ENCODE results near the gene MN1.

The MN1 gene

DNA sequence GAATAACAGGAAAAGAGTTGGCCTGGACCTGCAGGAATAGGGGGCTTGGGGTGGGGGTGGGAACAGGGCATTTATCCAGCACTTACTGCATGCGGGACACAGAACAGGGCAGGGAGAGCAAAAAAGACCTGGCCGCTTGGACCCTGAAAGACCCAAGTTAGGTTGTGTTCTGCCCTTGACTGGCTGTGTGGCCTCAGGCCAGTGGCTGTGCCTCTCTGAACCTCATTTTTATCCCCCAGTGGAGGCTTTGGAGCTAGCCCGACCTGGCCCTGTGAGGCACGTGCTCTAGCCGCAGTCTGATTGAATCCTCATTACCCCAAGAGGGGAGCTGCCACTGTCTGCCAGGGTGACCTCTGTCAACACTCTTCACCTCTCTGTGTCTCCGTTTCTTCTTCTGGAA, 68.7 kb downstream of the MN1 start:
- no peak for DNase-seq (ENCODE audit: low spot score)

DNA sequence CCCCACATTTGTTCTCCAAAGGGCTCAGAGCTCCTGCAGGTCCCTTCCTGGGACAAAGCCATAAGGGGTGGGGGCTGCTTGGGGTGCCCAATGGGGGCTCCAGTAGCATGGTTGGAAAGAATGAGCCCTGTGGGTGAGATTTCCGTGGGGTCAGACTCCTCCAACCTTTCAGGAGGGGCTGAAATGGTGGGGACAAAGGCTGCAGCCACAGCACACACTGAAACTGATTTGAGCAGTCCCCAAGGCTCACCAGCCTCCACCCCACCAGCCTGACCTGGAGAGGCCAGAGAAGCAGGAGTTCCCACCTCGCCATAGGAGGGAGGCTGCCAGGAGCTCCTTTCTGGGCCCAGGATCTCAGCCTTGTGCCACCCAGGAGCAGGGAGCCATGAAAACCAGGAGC, 69.2 kb downstream of the MN1 start:
- no peak for DNase-seq (ENCODE audit: low spot score)

DNA sequence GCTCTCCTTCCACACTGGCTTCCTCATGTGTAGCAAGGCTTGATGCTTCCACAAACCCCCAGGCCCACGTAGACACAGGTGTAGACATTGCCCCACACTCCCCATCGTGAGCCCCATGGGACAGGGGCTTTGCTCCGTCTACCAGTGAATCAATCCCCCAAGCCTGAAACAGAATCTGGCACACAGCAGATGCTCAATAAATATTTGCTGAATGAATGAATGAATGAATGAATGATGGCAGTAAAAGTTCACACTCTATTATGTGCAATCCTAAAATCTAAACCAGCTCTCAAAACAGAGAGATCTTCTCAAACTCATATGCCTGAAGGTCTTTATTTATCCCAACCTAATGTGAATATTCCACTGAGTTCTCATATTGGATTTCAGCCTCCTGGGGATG, 69.9 kb downstream of the MN1 start:
- DNase-seq (ENCODE audit: low spot score): no peak

DNA sequence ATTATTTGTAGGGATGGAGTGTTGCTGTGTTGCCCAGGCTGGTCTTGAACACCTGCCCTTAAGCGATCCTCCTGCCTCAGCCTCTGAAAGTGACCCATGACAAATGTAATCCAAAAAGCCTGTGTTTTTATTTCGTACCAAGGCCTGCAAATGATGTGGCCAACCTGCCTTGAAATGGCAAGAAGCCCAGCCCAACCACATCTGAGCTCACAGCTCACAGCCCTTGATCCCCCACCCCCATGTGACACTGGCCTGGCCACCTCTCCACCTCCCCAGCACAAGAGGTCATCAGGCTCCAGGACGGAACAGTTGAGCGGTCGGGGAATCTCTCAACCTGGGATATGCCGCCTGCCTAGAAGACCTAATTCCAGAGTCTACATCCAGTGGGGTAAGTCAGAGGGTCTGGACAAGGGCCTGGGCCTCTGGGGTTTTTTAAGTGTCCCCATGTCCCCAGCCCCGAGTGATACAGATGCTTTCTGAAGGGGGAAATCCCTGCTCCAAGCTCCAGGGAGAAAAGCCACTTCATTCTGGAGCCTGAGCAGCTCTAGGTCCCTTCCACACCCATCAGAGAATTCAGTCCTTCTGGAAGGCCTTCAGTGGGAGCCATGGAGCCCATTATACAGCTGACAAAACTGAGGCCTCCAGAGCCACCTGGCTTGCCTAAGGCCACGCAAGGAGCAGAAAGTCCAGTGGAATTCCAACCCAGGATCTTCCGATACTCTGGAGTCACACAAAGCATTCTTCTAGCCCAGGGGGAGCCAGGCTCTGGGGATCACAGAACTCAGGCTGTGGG, 70.7 kb downstream of the MN1 start:
- DNase-seq (ENCODE audit: low spot score): no peak

DNA sequence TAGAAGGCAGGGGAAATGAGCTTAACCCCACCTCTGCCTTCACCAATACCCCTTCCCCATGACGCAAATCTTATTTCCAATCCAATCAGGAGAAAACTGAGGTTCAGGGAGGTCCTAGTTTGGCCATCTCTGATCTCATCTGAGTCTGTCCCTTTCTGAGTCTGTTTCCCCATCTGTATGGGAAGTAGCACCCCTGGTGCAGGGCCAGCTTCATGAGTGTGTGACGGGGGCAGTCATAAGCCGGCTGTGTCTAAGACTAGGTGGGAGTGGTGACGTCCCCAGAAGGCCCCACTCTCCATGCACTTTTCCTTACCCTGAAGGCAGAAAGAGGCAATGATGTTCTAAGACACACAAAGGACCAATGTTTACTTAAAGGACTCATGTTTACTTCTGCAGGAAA, 72.3 kb downstream of the MN1 start:
- DNase-seq (ENCODE audit: low spot score): no peak

DNA sequence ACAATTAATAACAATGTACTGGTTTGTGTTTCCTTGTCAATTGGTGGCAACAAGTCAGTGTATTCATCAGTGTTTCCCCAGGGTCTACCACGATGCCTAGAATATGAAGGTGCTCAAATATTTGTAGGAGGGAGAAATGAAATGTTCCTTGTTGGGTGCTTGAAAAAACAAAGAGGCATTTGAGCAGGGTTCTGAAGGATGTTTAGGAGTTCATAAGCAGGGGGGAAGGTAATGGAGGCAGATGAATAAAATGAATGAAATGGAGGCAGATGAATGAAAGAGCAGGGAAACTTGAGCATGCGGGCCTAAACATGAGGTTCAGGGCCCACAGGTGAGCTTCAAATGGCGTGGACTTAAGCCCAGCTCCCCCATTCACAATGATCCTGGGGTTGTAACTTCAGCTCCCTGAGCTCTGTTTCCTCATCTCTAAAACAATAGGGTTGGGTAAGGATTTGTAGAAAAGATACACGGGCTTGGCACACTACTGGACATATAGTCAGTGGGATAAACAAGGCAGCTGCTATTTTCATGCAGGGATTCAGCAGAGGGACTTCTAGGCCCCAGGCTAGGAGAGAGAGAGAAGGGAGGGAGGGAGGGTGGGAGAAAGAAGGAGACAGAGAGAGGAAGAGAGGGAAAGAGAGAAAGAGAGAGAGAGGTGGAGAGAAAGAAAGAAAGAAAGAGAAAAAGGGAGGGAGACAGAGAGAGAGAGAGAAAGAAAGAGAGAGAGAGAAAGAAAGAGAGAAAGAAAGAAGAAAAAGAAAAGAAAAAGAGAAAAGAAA, 73.7 kb downstream of the MN1 start:
- no peak for DNase-seq (ENCODE audit: low spot score)

DNA sequence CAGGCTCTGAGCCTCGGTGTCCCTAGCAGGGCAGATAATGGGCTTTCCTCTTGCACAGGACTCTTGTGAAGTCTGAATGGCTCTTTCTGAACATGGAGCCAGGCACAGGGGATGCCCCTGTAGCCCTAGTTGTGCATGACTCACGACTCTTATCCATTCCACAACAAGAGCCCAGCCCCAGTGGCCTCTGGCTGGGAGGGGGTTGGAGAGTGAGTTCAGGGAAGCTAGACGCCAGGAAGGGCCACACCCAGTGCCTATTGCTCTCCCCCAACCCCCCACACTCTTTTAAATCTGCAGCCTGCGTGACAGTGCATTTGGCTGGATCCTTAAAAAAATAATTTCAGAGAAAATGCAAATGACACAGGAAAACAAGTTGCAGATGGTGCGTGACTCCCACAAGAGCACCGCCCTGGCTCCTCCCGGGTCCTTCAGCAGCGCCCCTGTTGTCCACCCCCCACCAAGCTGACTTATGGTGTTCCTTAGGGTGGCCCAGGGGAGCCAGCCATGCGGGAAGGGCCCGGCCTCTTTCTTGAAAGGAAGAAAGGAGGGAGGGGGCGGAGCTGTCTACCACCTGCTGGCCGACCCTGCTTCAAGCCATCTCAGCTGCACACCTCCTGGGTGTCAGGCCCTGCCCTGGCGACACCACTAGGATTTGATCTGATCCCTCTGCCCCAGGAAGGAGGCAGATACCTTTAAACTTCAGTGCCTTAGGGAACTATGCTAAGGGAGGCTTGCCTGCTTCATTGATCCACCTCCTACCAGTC, 74.7 kb downstream of the MN1 start:
- no peak for DNase-seq (ENCODE audit: low spot score)

DNA sequence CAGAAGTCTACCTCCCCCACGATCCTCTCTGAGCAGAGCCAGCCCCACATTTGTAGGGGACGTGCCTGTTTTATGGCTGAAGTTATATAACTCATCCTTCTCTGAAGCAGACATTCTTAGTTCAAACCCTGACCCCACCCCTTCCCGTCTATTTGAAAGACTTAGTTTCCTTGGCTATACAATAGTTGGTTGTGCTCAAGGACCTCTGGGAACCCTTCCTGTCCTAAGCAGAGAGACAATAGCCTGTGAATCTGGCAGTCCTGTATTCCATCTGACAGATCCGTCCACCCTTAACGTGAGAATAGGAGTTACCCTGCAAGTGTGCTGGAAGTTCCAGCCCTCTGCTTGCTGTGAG, 75.2 kb downstream of the MN1 start:
- no peak for DNase-seq (ENCODE audit: low spot score)

DNA sequence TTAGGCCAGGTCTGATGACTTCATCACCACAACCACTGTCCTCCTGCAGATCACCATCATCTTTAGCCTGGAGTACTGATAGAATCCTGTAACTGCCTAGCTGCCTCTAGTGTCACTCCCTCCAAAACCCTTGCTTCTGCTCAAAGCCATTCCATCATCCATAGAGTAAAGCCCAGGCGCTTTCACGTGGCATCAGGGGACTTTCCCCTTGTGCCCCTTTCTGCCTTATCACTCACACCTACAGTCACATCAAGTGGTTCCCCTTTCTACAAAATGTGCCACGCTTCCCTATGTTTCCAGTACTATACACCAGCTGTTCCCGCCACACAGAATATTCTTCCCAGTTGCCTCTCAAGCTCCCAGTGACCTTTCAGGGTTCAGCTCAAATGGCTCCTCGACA, 75.9 kb downstream of the MN1 start:
- DNase-seq (ENCODE audit: low spot score): no peak

DNA sequence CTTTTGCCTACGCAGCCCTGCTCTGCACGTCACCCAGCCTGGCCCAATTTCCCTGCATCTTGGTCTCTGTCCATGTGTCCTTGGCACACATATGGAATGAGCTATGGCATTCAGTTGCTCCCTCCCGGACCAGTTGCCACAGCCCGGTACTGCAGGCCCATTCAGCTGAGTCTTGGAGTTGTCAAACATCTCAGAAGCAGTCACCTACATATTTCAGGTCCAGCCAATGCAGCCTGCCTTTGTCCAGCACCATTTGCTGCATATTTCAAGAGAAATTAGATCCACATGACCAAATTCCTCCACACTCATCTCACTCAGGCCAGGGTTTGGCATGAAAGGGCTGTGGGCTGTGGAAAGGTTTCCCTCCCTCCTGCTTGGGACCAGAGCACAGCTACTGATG, 76.8 kb downstream of the MN1 start:
- no peak for DNase-seq (ENCODE audit: low spot score)

DNA sequence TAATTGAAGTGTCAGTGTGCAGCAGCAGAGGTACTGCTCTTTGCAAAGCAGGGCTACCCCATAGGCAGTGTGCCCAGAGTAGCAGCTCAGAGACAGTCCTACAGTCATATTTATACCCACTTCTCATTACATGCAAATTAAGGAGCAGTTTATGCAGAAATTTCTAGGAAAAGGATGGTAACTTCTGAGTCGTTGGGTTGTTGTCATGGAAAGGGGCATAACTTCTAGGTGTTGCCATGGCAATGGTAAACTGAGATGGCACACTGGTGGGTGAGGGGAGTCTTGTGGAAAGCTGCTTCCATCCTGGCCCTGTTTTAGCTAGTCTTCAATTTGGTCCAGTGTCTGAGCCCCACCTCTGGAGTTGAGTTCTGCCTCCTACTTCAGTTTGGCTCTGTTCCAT, 77.4 kb downstream of the MN1 start:
- no peak for DNase-seq (ENCODE audit: low spot score)

DNA sequence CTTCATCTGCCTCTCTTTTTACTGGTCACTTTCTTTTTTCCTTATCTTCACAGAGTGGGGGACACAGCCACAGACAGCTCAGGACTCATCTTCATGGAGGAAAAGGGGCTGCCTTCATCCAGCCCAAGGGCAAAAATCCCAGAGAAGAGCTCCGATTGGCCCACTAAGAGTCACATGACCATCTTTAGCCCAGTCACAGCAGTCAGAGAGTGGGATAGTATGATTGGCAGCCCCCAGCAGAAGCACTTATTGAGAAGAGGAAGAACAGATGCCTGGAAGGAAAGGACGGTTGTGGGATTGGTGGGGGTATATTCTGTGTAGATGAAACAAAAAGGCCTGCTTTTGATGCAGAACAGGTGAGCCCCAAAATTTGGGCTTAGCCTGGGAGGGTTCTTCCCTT, 77.8 kb downstream of the MN1 start:
- DNase-seq (ENCODE audit: low spot score): no peak

DNA sequence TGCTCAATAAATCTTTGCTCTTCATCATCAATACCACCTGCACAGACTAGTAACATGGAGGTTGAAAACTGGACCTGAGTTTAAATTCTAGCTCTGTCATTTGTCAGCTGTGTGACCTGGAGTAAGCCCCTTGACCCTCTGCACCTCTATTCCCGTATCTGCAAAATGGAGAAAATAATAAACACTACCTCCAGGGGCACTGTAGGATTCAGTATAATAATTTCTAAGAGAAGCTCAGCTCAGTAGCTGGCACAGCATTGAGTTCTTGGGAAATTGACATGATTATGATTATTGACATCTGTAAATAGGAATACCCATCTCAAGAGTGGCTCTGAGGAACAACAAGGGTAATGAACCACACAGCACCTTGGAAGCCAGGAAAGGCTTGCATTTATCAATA, 78.4 kb downstream of the MN1 start:
- no peak for DNase-seq (ENCODE audit: low spot score)

DNA sequence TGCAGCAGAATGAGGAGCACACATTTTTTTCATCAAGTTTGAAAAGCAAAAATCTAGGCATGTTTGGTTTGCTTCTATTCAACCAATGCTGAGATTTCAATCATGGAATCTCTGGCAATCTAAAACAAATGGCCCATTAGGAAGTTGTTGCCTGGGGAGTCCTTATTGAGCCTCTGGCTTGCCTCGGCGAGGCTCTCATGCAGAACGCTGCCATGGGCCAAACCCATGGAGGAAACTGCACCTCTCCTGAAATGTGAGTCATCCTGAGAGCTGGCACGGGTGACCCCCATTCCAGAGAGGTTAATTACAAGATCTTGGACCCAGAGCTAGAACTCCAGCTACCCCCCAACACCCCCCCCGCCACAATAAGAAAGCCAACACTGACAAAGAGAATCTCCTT, 80.7 kb downstream of the MN1 start:
- no peak for DNase-seq (ENCODE audit: low spot score)

DNA sequence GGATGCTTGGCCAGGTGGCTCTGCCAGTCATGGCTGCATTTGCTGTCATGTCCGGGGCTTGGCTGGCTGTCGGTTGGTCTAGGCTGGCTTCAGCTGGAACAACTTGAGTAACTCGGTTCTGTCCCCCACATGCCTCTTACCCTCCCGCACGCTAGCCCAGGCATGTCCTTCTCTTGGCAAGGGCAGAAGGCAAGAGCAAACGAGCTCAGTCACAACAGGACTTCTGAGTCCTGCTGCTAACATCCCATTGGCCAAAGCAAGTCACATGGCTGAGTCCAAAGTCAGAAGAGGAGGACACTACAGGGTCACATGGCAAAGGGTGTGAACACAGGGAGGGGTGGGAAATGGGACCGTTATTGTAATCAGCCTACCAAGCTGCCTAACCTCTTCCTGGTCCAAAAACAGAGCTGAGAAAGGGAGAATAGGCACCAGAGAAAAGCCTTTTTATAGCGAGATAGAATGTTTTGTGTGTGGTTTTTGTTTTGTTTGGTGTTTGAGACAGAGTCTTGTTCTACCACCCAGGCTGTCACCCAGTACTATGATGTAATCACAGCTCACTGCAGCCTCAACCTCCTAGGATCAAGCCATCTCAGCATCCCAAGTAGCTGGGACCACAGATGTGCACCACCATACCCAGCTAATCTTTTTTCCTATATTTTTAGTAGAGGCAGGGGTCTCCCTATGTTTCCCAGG, 81.9 kb downstream of the MN1 start:
- no peak for DNase-seq (ENCODE audit: low spot score)

DNA sequence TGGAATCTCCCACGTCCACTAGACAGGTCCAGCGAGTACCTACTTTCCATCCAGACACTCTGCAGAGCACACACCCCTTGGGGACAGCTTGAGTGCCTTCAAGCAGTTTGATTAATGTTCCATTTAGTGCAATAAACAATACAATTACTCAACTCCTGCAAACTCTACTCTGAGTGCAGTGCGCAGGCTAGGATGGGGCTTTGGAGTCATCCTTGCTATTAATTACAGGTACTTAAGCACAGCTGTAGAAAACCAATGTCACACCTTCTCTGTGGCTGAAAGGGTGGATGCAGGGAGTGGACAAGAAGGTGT, 82.6 kb downstream of the MN1 start:
- no peak for DNase-seq (ENCODE audit: low spot score)

DNA sequence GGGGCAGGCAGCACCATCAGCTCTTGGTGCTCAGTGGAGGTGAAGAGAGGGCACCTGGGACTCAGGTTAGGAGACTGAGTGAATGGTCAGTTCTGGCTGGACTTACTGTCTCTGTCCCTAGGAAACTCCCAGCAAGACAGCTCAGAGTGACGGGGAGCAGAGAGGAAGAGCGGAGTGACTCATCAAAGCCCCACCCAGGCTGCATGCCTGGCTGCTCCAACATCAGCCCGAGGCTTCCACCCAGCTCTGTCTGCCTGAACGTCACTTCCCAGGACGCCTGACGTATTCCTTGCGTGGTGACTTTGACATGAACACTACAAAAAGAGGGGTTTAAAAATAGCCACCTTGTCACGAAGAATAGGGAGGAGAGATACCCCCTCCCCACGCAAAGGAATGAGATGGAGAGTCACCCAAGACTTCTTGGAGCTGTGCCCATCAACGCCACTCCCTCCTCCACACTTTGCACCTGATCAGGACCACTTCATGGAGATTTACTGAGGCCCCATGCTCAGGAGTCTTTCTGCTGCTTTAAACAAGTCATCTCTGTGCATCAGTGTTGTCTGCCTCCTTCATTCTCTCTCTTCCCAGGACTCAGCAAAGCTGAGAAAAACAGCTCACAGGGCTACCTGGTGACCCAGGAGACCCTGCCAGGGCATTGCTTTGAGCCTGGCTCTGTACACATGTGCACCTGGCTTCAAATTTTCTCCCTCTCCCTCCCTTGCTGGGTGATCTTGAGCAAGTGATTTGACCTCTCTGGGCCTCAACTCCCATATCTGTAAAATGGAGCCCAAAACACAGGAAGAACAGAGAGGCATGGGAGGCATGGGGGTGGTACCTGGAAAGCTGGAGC, 83.1 kb downstream of the MN1 start:
- DNase-seq (ENCODE audit: low spot score): no peak

DNA sequence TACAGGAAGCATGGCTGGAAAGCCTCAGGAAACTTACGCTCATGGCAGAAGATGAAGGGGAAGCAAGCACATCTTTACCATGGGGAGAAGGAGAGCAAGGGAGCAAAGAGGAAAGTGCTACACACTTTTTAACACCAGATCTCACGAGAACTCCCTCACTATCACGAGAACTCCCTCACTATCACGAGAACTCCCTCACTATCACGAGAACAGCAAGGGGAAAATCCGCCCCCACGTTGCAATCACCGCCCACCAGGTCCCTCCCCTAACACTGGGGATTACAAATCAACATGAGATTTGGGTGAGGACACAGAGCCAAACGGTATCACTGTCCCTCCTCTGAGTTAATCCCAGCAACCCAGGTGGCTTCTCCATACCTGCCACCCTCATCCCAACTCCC, 84.5 kb downstream of the MN1 start:
- no peak for DNase-seq (ENCODE audit: low spot score)

DNA sequence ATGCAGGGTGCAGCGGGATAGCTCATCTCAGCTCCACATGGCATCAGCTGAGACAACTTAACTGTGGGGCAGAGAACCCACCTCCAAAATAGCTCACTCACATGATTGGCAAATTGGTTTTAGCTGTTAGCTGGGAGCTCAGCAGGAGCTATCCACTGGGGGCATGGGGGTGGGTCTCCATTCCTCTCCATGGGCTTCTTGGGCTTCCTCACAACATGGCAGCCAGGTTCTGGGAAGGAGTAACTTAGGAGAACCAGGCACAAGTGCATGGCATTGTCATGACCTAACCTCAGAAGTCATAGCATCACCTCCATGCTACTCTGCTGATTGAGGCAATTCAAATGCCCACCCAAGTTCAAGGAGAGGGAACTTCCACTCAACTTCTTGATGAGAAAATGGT, 85.5 kb downstream of the MN1 start:
- no peak for DNase-seq (ENCODE audit: low spot score)

DNA sequence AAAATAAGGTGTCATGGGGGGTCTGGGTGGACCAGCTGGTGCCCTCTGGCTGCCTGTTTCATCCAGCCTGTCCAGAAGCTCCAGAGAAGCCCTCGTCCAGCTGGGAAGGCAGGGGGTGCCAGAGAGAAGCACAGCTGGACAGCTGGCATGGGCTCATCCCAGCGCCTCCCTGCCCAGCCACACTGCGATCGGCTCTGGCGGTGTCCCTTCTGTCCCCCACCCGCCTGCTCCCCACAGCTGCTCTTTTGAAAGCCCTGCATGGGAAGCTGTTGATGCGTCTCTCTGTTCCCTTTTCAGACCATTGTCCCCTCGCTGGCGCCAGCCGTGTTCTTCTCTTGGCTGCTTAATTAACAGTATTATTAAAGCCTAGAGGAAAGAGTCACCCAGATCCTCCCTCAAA, 86.5 kb downstream of the MN1 start:
- no peak for DNase-seq (ENCODE audit: low spot score)

DNA sequence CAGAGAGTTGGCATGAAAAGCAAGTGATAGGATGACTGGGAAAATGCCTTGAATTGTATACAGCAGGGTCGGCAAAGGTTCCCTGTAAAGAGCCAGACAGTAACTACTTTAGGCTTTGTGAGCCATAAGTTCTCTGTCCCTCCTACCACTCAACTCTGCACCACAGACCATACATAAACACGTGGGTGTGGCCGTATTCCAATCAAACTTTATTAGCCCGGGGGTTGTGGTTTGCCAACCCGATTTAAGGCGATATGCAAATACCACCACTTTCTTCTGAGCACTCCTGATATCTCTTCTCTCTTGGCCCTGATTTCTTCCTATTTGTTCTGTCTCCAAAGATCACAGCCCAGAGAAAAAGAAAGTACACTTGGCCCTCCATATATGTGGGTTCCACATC, 87.5 kb downstream of the MN1 start:
- no peak for DNase-seq (ENCODE audit: low spot score)

DNA sequence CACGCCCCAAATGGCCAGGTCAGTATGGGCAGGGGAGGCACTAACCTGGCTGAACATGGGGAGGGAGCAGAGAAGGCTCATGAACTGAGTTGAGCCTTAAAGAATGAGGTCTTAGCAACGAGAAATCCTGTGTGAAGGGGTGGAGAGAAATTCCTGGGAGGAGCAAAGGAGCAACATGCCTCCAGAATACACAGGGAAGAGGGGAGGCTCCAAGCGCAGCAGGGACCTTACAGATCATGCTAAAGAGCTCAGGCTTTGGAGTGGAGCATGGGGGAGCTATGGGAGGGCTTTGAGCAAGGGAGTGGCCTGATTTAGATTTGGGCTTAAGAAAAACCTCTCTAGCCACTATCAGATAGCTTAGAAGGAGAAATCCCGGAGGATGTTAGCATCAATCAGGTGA, 88.1 kb downstream of the MN1 start:
- no peak for DNase-seq (ENCODE audit: low spot score)

Data from CD4-positive, alpha-beta T cell treated with Interleukin-6 at 100 ng/mL for 8 hours (primary cell).